Measurements from ENCODE around the gene FAM240A. TPM values are rescaled to one million over a fixed set of nuclear protein-coding genes. Genes with fewer than 3 reads are reported as not detected.

FAM240A gene
- total RNA-seq: not detected
- polyA plus RNA-seq (2013, experiment 1 of 2): not detected
- polyA plus RNA-seq (2013, experiment 2 of 2): not detected
- long read RNA-seq, experiment 1: 0 reads
- long read RNA-seq, experiment 2: 0 reads
- long read RNA-seq, experiment 3: 0 reads
- long read RNA-seq, experiment 4: 0 reads

GRCh38 chr3:46612324-46612723 is at the start of gene FAM240A:
Gene FAM240A, plus strand, starts transcription at chr3:46612525. Its CDS starts 159 bp downstream, at chr3:46612684.
- peak; percentile 17 for DNase-seq
- no peak for TF ChIP-seq CTCF (conservative IDR thresholded peaks at IDR 0.05)

GRCh38 chr3:46564190-46565021 is 47.9 kb upstream of the FAM240A start:
- Histone ChIP-seq H3K27ac (ENCODE audit: low read depth, low read length) (no peak overlapping the region), H3K36me3 (ENCODE audit: control insufficient read depth, insufficient read depth, low read length) (peaks cover 14% of the 10 kb centered on the region), H3K4me3 (ENCODE audit: low read length) (peak overlapping the region; percentile 84), H3K9me3 (ENCODE audit: control insufficient read depth, low read length) (peaks cover 26% of the 10 kb centered on the region), H3K9ac (ENCODE audit: extremely low read depth, low read length, poor library complexity, severe bottlenecking) (no peak overlapping the region), H3K27me3 (ENCODE audit: control insufficient read depth, insufficient read depth, low read length, poor library complexity, severe bottlenecking) (no peaks in the 10 kb centered on the region), H3K4me1 (ENCODE audit: control insufficient read depth, insufficient read depth, low read length) (peaks cover 9% of the 10 kb centered on the region)
- Mint-ChIP-seq H3K27ac (peak overlapping the region; percentile 52), H3K4me3 (peak overlapping the region; percentile 67), H3K36me3 (ENCODE audit: low read depth) (peaks cover 31% of the 10 kb centered on the region), H3K9me3 (peaks cover 18% of the 10 kb centered on the region), H3K27me3 (ENCODE audit: insufficient read depth) (no peaks in the 10 kb centered on the region), H3K4me1 (peaks cover 48% of the 10 kb centered on the region)
- TF ChIP-seq CTCF (conservative IDR thresholded peaks at IDR 0.05): no peak
- no peak for DNase-seq
- 80 to 95% methylated on average over 1 to 5 of the region's 5 CpGs for WGBS, 2 experiments (ENCODE audit: insufficient coverage in 1 of 2, insufficient read length in 1 of 2)

More at GRCh38 chr3:46612324-46612723, at the start of gene FAM240A:
- Mint-ChIP-seq H3K27me3 (ENCODE audit: insufficient read depth) (peaks cover 2% of the 10 kb centered on the region), H3K27ac (no peak within 1 kb of the TSS), H3K4me3 (no peak within 1 kb of the TSS), H3K36me3 (ENCODE audit: low read depth) (no peaks in the 10 kb centered on the region), H3K4me1 (peaks cover 28% of the 10 kb centered on the region), H3K9me3 (no peaks in the 10 kb centered on the region)
- Histone ChIP-seq H3K27me3 (ENCODE audit: control insufficient read depth, insufficient read depth, low read length, poor library complexity, severe bottlenecking) (no peaks in the 10 kb centered on the region), H3K4me3 (ENCODE audit: low read length) (no peak within 1 kb of the TSS), H3K9me3 (ENCODE audit: control insufficient read depth, low read length) (no peaks in the 10 kb centered on the region), H3K9ac (ENCODE audit: extremely low read depth, low read length, poor library complexity, severe bottlenecking) (no peak within 1 kb of the TSS), H3K27ac (ENCODE audit: low read depth, low read length) (no peak within 1 kb of the TSS), H3K36me3 (ENCODE audit: control insufficient read depth, insufficient read depth, low read length) (no peaks in the 10 kb centered on the region), H3K4me1 (ENCODE audit: control insufficient read depth, insufficient read depth, low read length) (no peaks in the 10 kb centered on the region)
- 73 to 82% methylated on average over 9 of the region's 9 CpGs for WGBS, 2 experiments (ENCODE audit: insufficient coverage in 1 of 2, insufficient read length in 1 of 2)

GRCh38 chr3:46565077-46565476 is 47.2 kb upstream of the FAM240A start:
- Mint-ChIP-seq H3K27ac (peak overlapping the region; percentile 93), H3K36me3 (ENCODE audit: low read depth) (peaks cover 37% of the 10 kb centered on the region)

More at GRCh38 chr3:46565077-46565476, 47.2 kb upstream of the FAM240A start:
- Histone ChIP-seq H3K9me3 (ENCODE audit: control insufficient read depth, low read length) (peaks cover 33% of the 10 kb centered on the region), H3K4me1 (ENCODE audit: control insufficient read depth, insufficient read depth, low read length) (peaks cover 9% of the 10 kb centered on the region), H3K36me3 (ENCODE audit: control insufficient read depth, insufficient read depth, low read length) (peaks cover 14% of the 10 kb centered on the region), H3K9ac (ENCODE audit: extremely low read depth, low read length, poor library complexity, severe bottlenecking) (peak overlapping the region; percentile 49), H3K4me3 (ENCODE audit: low read length) (peak overlapping the region; percentile 84), H3K27ac (ENCODE audit: low read depth, low read length) (no peak overlapping the region), H3K27me3 (ENCODE audit: control insufficient read depth, insufficient read depth, low read length, poor library complexity, severe bottlenecking) (no peaks in the 10 kb centered on the region)
- H3K4me1 Mint-ChIP-seq: peaks cover 41% of the 10 kb centered on the region
- no peak for DNase-seq
- H3K27me3 Mint-ChIP-seq (ENCODE audit: insufficient read depth): no peaks in the 10 kb centered on the region
- peaks cover 25% of the 10 kb centered on the region for H3K9me3 Mint-ChIP-seq
- TF ChIP-seq CTCF (conservative IDR thresholded peaks at IDR 0.05): no peak
- H3K4me3 Mint-ChIP-seq: peak overlapping the region; percentile 67
- WGBS, 2 experiments (ENCODE audit: insufficient coverage in 1 of 2, insufficient read length in 1 of 2): 83 to 100% methylated on average over 1 to 4 of the region's 4 CpGs
